ENCODE measurements around the gene FTH1.

- TF ChIP-seq CTCF (IDR thresholded peaks at IDR 0.05; ENCODE audit: control extremely low read depth in 1 of 3, insufficient read depth in 1 of 3, low read depth in 1 of 3, low read length in 3 of 3) (no peak), ZNF274 (IDR thresholded peaks at IDR 0.05; ENCODE audit: borderline replicate concordance, extremely low read depth, low read length) (no peak), EP300 (IDR thresholded peaks at IDR 0.05; ENCODE audit: borderline replicate concordance in 1 of 2, low read depth in 2 of 2, low read length in 2 of 2) (no peak), GABPA (IDR thresholded peaks at IDR 0.05; ENCODE audit: borderline replicate concordance, insufficient read depth, low read length) (no peak), JUND (IDR thresholded peaks at IDR 0.05; ENCODE audit: low read length) (no peak), POLR2A (IDR thresholded peaks at IDR 0.05; ENCODE audit: control extremely low read depth in 1 of 2, low read depth in 2 of 2, low read length in 2 of 2) (no peak), EZH2 (IDR thresholded peaks at IDR 0.05; ENCODE audit: low read depth, low read length, severe bottlenecking) (no peak), KDM1A (IDR thresholded peaks at IDR 0.05; ENCODE audit: borderline replicate concordance, low read length) (no peak), MAX (IDR thresholded peaks at IDR 0.05) (no peak)
Observed at GRCh38 chr11:61968758-61969390, 1.4 kb upstream of the FTH1 start.

Measured in H1 (cell line).